ENCODE results near the gene APOA1.

Gene APOA1

GRCh38 chr11:116837231-116838091 is at the start of gene APOA1:
TSS of gene APOA1 (minus strand) at chr11:116837622. CDS start at chr11:116837387, 235 bp downstream.
- in situ Hi-C loops (cut with MboI; ENCODE audit: low sequenced_read_pairs) = no loop called here

DNA sequence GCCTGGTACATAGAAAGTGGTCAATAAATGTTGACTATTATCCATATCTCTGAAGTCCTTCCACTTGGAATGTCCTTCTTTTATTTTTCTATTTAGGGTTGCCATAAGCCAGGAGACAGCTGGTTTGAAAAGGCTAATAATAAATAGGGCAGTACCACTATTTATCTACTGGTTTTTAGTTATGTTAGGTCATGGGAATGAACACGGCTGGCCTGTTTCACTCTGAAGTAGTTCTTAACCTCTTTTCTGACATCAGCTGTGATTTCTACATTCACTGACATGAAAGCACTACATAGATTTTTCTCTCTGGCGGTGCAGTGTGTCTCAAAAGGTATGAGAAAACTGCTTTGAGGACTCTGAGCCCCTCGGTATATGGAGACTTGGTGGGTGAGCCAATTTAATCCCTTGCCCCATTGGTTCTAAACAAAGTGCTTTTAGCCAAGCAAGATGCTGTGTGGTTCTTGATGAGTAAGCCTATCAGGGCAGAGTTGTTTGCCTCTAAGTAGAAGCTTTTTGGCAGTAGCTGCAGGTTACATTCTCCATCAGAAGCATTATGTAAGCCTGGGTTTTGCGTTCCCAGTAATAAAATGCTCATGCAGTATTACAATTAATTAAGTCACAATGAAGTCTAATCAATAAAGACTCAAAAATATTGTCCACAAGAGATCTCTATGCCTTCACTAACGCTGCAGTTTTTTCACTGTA is 48.7 kb upstream of the APOA1 start:
- in situ Hi-C loops (cut with MboI; ENCODE audit: low sequenced_read_pairs) = no loop called here

DNA sequence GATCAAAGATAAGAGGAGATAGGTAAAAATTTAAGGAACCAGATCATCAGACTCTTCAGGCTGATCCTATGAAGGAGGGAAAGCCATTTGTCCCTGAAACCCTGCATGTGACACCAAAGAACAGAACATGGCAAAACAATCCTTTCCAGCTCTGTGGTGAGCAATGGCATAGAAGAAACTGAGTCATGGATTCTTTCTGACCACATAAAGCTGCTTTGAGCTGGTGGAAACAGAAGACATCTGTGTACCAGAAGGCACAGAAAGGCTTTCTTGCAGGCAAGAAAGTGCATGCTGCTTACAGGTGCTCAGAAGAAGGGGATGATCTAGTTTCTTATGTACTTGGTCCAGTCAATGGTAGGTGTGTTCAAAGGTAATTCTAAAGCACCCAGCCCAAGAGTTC is 45.0 kb upstream of the APOA1 start:
- in situ Hi-C loops (cut with MboI; ENCODE audit: low sequenced_read_pairs) = no loop called here

- in situ Hi-C loops (cut with MboI; ENCODE audit: low sequenced_read_pairs) = no loop called here
These were observed 43.7 kb upstream of the APOA1 start for GRCh38 chr11:116881143-116881542.

DNA sequence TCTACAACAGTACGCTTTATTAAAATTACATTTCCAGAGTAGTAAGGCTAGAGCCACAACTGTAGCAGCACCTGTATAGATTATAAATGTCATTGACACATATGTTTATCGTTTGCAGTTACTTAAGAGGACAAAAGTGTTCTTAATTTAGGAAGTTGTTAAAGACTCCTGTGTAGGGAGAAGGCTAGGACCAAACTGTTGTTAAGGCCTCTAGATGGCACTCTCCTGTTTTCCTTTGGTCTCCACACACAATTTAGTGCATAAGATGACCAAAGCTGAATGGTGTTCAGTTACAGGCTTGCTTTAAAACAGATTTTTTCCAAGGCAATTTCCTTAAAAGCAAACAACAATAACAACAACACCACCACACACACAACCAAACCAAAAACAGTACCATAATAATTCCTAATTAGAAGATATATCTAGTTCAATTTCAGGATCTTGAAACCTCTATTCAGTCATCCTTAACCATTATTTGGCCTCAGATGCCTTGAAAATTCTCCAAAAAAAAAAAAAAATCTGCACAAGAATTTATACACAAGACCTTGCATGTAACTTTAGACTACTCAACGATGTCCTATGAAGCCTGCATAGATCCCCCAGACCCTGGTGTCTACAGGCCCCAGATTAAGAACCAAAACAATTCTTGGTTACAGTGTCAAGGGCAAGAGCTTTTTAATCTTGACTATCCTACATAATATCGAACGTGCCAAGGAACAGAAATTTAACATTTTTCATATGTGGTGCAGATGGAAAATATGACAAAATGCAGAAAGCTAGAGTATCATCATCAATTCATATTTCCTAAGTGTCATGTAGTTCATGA is 42.6 kb upstream of the APOA1 start:
- in situ Hi-C loops (cut with MboI; ENCODE audit: low sequenced_read_pairs) = loop anchor here (10.0 kb wide), 1 partner anchor 225 kb away; no protein-coding TSS in a partner anchor

- in situ Hi-C loops (cut with MboI; ENCODE audit: low sequenced_read_pairs) = loop anchor here (10.0 kb wide), 1 partner anchor 228 kb away; no protein-coding TSS in a partner anchor
These were observed 39.2 kb upstream of the APOA1 start for GRCh38 chr11:116876656-116877055.

DNA sequence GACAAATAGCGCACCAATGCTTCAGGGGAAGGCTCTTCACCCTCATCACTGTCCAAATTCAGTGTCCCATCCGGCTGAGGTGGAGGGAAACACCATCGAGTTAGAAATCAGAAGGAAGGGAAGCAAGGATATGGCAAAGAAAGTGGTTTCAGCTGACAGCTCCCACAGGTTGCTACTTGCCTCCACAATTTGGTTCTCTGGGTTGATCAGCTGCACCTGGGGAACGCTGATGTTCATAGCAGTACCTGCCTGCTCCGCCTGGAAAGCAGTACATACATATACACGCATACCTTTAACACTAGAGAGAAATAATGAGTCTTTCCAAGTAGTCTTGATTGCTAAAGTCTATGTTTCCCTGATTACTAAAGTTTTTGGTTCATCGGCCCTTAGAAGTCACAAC is 37.8 kb upstream of the APOA1 start:
- in situ Hi-C loops (cut with MboI; ENCODE audit: low sequenced_read_pairs) = loop anchor here (10.0 kb wide), 1 partner anchor 230 kb away; no protein-coding TSS in a partner anchor

GRCh38 chr11:116874251-116874650 is 36.8 kb upstream of the APOA1 start:
- in situ Hi-C loops (cut with MboI; ENCODE audit: low sequenced_read_pairs) = loop anchor here (10.0 kb wide), 1 partner anchor 231 kb away; no protein-coding TSS in a partner anchor

DNA sequence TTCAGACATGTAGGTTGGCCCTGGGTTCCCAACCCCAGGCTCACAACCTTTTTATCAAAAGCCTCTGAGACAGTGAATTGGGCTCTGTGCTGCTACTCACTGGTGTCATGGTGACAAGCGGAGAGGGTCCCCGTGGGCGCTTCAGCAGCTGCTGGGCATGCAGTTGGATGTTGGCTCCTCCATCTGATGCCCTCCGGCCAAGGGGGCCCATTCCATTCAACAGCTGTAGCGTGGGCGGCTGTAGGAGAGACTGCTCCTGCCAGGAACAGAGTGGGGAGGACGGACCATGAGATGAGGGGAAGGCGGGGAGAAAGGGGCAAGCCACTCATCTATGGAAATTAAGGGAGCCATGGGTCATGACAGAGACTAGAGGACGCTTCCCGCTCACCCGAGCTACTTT is 36.0 kb upstream of the APOA1 start:
- in situ Hi-C loops (cut with MboI; ENCODE audit: low sequenced_read_pairs) = loop anchor here (10.0 kb wide), 1 partner anchor 231 kb away; no protein-coding TSS in a partner anchor

DNA sequence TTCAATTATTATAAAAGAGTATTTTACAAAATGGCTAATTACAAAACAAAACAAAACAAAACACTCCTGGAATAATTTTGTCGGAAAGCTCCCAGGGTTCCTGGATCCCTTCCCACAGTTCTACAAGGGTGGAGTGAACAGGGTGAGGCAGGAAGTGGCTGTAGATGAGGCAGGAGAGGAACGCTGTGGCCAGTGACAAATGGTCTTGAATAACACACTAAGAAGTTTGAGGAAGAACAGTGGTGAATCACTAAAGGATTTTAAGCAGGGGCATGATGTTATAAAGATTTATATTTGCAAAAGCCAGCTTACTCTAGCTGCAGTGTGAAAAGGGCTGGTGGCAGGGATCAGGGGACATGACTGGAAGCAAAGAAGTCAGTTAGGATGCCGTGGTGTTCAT is 33.8 kb upstream of the APOA1 start:
- in situ Hi-C loops (cut with MboI; ENCODE audit: low sequenced_read_pairs) = loop anchor here (10.0 kb wide), 1 partner anchor 234 kb away; no protein-coding TSS in a partner anchor

- in situ Hi-C loops (cut with MboI; ENCODE audit: low sequenced_read_pairs) = loop anchor here (10.0 kb wide), 1 partner anchor 235 kb away; no protein-coding TSS in a partner anchor
These were observed 32.6 kb upstream of the APOA1 start for GRCh38 chr11:116870054-116870453.

DNA sequence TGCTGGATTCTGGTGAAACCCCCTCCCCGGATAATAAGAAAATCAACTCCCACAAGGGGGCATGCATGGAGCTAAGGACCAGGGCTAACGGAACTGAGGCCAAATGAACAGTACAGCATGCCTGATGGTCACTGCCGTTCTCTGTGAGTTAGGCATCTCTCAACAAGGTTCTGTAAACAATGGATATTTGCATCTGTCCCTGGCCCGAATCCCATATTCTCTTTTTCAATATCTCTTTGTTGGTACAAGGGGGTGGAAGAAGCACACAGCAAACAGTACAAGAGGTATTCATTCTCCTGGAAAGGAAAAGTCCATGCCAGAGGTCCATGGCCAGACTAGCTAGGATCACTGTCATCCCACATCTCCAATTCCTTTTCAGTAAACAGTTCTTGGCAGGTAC is 32.2 kb upstream of the APOA1 start:
- in situ Hi-C loops (cut with MboI; ENCODE audit: low sequenced_read_pairs) = loop anchor here (10.0 kb wide), 1 partner anchor 235 kb away; no protein-coding TSS in a partner anchor

GRCh38 chr11:116868066-116868465 is 30.6 kb upstream of the APOA1 start:
- in situ Hi-C loops (cut with MboI; ENCODE audit: low sequenced_read_pairs) = no loop called here

- in situ Hi-C loops (cut with MboI; ENCODE audit: low sequenced_read_pairs) = no loop called here
These were observed 30.2 kb upstream of the APOA1 start for GRCh38 chr11:116867619-116868018.

- in situ Hi-C loops (cut with MboI; ENCODE audit: low sequenced_read_pairs) = no loop called here
These were observed 29.5 kb upstream of the APOA1 start for GRCh38 chr11:116866804-116867455.

DNA sequence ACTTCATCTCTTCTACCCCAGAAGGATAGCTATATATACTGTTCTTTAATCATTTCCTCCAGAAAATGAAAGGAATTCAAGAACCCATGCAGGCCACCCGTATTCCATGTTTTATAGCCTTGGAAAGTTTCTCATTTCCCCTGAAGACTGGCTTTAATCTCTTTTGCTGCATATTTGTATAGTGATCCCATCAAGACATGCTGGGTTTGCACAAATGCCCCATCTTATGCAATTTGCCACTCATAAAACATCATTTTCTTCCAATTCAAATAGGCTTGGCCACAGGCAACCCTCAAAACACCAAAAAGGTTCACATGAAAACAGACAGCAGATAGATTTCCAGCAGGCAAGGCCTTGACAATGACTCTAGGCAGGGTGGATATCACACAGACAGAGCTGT is 28.3 kb upstream of the APOA1 start:
- in situ Hi-C loops (cut with MboI; ENCODE audit: low sequenced_read_pairs) = no loop called here

GRCh38 chr11:116864531-116864930 is 27.1 kb upstream of the APOA1 start:
- in situ Hi-C loops (cut with MboI; ENCODE audit: low sequenced_read_pairs) = no loop called here

DNA sequence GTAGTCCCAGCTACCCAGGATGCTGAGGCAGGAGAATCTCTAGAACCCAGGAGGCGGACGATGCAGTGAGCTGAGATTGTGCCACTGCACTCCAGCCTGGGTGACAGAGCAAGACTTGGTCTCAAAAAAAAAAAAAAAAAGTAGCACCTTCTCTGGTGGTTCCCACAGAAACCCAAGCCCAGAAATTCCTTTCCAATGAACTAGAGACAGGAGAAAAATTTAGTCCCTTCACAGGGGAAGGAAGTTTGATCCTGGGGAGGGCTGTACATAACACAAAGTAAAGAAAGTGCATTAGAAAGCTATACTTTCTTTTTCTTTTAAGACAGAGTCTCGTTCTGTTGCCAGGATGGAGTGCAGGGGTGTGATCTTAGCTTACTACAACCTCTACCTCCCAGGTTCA is 25.5 kb upstream of the APOA1 start:
- in situ Hi-C loops (cut with MboI; ENCODE audit: low sequenced_read_pairs) = no loop called here

GRCh38 chr11:116862185-116862584 is 24.8 kb upstream of the APOA1 start:
- in situ Hi-C loops (cut with MboI; ENCODE audit: low sequenced_read_pairs) = no loop called here

DNA sequence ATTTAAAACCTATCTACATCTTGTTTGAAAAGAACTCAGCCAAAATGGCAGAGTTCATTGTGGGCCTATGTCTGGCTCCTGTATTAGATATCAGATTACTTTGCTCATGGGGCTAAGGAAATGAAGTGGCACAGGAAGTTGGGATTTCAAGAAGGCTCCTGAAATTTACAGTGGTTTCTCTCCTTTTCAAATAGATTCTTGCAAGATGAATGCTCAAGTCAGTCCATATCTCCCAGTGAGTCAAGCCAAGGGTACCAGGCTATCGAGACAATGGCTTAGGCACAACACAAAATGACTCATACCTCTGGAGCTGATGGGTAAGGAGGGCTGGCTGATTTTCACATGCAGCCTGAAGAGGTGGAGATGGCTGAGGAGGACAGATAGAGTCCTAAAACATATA is 24.1 kb upstream of the APOA1 start:
- in situ Hi-C loops (cut with MboI; ENCODE audit: low sequenced_read_pairs) = no loop called here

Data from HL-60/S4 (cell line).